ENCODE data around the gene GOLGA8M.
"Not testable (repeated sequence)": the region's sequence is repeated elsewhere in the genome, so short reads cannot be mapped to it uniquely, and the experiment has no call there.

GOLGA8M gene

GRCh38 chr15:28656018-28656360, 56.2 kb downstream of the GOLGA8M start:
- DNase-seq, result not testable (repeated sequence)

GRCh38 chr15:28655329-28656017, 56.7 kb downstream of the GOLGA8M start:
- not testable (repeated sequence) for DNase-seq

GRCh38 chr15:28654194-28654593, 58.0 kb downstream of the GOLGA8M start:
- not testable (repeated sequence) for DNase-seq

GRCh38 chr15:28652538-28652937, 59.7 kb downstream of the GOLGA8M start:
- not testable (repeated sequence) for DNase-seq

Measured in NCI-H2081 (cell line).